Adrenal gland (tissue), 12 donors: ENCODE measurements around the gene PTPRD. TPM values are rescaled to one million over a fixed set of nuclear protein-coding genes. Genes with fewer than 3 reads are reported as not detected.

Experiments used
- DNase-seq, 7 donors: peaks; one replicate each; pipeline ENCODE4 v3.0.0-alpha.2; 2019 to 2020
- H3K27ac ChIP-seq, 5 donors: fragments of 200-600 bp; sonication (generic) in 4 of 5; 1 replicate in 3 of 5; 2 replicates in 2 of 5; pipeline versions ENCODE4 v1.5.1 to v1.8.0; 2016 to 2020; ENCODE audit warnings: mild to moderate bottlenecking in 1 of 5
- H3K27me3 ChIP-seq: fragments of 200-600 bp; 2 replicates; pipeline ENCODE4 v1.8.0; 2021
- H3K36me3 ChIP-seq, 2 donors: fragments of 200-600 bp; replicated peaks in 1 of 2; 1 replicate in 1 of 2; 2 replicates in 1 of 2; pipeline versions ENCODE4 v1.5.1 to v1.8.0; 2018 to 2022
- H3K4me1 ChIP-seq, 2 donors: fragments of 200-600 bp; replicated peaks in 1 of 2; 1 replicate in 1 of 2; 2 replicates in 1 of 2; pipeline versions ENCODE4 v1.5.1 to v1.8.0; 2018 to 2021
- H3K4me3 ChIP-seq, 4 donors: fragments of 200-600 bp; sonication (generic) in 3 of 4; one replicate each; pipeline ENCODE4 v1.5.1; 2016 to 2018
- H3K9me3 ChIP-seq, 3 donors: fragments of 200-600 bp; sonication (generic) in 1 of 3; replicated peaks in 1 of 3; 1 replicate in 2 of 3; 2 replicates in 1 of 3; pipeline versions ENCODE4 v1.5.1 to v1.8.0; 2016 to 2021
- CTCF ChIP-seq, 6 experiments: fragments of 450-650 bp in 4 of 6; fragments of 200-600 bp in 2 of 6; sonication (generic) in 1 of 6; IDR thresholded peaks; 1 replicate in 5 of 6; 2 replicates in 1 of 6; pipeline versions ENCODE4 v1.5.1 to v1.8.0; 2016 to 2021; ENCODE audit warnings: antibody characterized with exemption in 6 of 6, mild to moderate bottlenecking in 2 of 6, moderate library complexity in 1 of 6
- POLR2A ChIP-seq, 2 donors: fragments of 450-650 bp; IDR thresholded peaks; one replicate each; pipeline ENCODE4 v1.6.1; 2017; ENCODE audit warnings: antibody characterized with exemption in 2 of 2, mild to moderate bottlenecking in 2 of 2, moderate library complexity in 1 of 2
- WGBS, 4 donors: extraction: QIAGEN DNeasy Blood & Tissue Kit in 2 of 4; methylation state at CpG; one replicate each; pipeline versions ENCODE4 v1.1.5 to v1.1.7; 2013 to 2017; 5-methylcytosine and 5-hydroxymethylcytosine counted together
- intact Hi-C, 2 donors: fragments of 100-400 bp; cut with DNase I; formaldehyde crosslinking; loops; one replicate each; pipeline versions ENCODE4 v1.14.1 to v1.15.0; 2022 to 2023
- polyA plus RNA-seq, 3 donors: library from polyadenylated mRNA; stranded (reverse); fragments of 200-250 nt in 2 of 3; fragments of 350-450 nt in 1 of 3; fragmentation: Illumina TruSeq in 1 of 3; extraction: RNeasy Lipid Tissue Mini Kit (QIAGEN cat#74804) in 1 of 3; gene quantifications; one replicate each; pipeline ENCODE4 v1.2.3, GENCODE V29; 2013 to 2014
- total RNA-seq, 9 donors: library from RNA; depleted of rRNA in 4 of 9; stranded (reverse); fragments of >200 nt in 4 of 9; fragments of 120-200 nt in 1 of 9; fragmentation: NEBNext Ultra II Directional in 1 of 9; extraction: Animal tissue kit (Norgen Biotek cat#: 25700) in 1 of 9; gene quantifications; one replicate each; pipeline versions ENCODE4 v1.1.0 to v1.2.4, GENCODE V29; 2013 to 2023
- donor health status: healthy with polysubstance abuse.
- donor health status: Bipolar disorder and iron deficiency.
- donor health status: DM: yes; HTN: yes; CAD: no.
- donor health status: DM: no; HTN: no; CAD: no.
- donor health status: DM: no; HTN: no; CAD: no.
- donor health status: DM: yes; HTN: yes; CAD: no.

The PTPRD gene
- total and polyA plus RNA-seq, 12 donors, result 0.61 to 71.2 (median 4.5) TPM

GRCh38 chr9:8282535-8282934 lies 2330.3 kb downstream of the PTPRD start:
- H3K4me1 ChIP-seq, result no peaks in the 10 kb centered on the region
- DNase-seq, result no peak
- H3K27me3 ChIP-seq, result no peaks in the 10 kb centered on the region
- H3K9me3 ChIP-seq, result no peaks in the 10 kb centered on the region
- 31 to 38% (median 36%) methylated on average over 2 of the region's 2 CpGs for WGBS, 4 donors
- intact Hi-C loops, result no loop called here
- H3K4me3 ChIP-seq, result no peak overlapping the region
- no peak for TF ChIP-seq CTCF (IDR thresholded peaks at IDR 0.05)
- no peak for TF ChIP-seq POLR2A (IDR thresholded peaks at IDR 0.05)
- H3K36me3 ChIP-seq, result no peaks in the 10 kb centered on the region
- no peak overlapping the region for H3K27ac ChIP-seq

GRCh38 chr9:8280811-8281210 lies 2332.0 kb downstream of the PTPRD start:
- no peaks in the 10 kb centered on the region for H3K27me3 ChIP-seq
- H3K36me3 ChIP-seq, result no peaks in the 10 kb centered on the region
- intact Hi-C loops, result no loop called here
- no peaks in the 10 kb centered on the region for H3K4me1 ChIP-seq
- no peak for DNase-seq
- H3K27ac ChIP-seq, result no peak overlapping the region
- H3K9me3 ChIP-seq, result no peaks in the 10 kb centered on the region
- WGBS, 4 donors, result 61 to 68% (median 63%) methylated on average over 2 of the region's 2 CpGs
- TF ChIP-seq CTCF (IDR thresholded peaks at IDR 0.05) (no peak), POLR2A (IDR thresholded peaks at IDR 0.05) (no peak)
- no peak overlapping the region for H3K4me3 ChIP-seq

- no peaks in the 10 kb centered on the region for H3K4me1 ChIP-seq
- no peak for DNase-seq
- no peak overlapping the region for H3K4me3 ChIP-seq
- intact Hi-C loops, result no loop called here
- no peaks in the 10 kb centered on the region for H3K36me3 ChIP-seq
- H3K9me3 ChIP-seq, result no peaks in the 10 kb centered on the region
- WGBS, 4 donors, result 69 to 82% (median 72%) methylated on average over 3 of the region's 3 CpGs
- no peak overlapping the region for H3K27ac ChIP-seq
- no peaks in the 10 kb centered on the region for H3K27me3 ChIP-seq
- TF ChIP-seq POLR2A (IDR thresholded peaks at IDR 0.05) (no peak), CTCF (IDR thresholded peaks at IDR 0.05) (no peak)
Observed at GRCh38 chr9:8278048-8278447, 2334.8 kb downstream of the PTPRD start.

- no peaks in the 10 kb centered on the region for H3K9me3 ChIP-seq
- H3K27me3 ChIP-seq, result no peaks in the 10 kb centered on the region
- TF ChIP-seq CTCF (IDR thresholded peaks at IDR 0.05) (no peak), POLR2A (IDR thresholded peaks at IDR 0.05) (no peak)
- no peaks in the 10 kb centered on the region for H3K36me3 ChIP-seq
- H3K27ac ChIP-seq, result no peak overlapping the region
- no peak for DNase-seq
- no peaks in the 10 kb centered on the region for H3K4me1 ChIP-seq
- intact Hi-C loops, result no loop called here
- no peak overlapping the region for H3K4me3 ChIP-seq
Observed at GRCh38 chr9:8270235-8270634, 2342.6 kb downstream of the PTPRD start.
